Smooth muscle cell (in vitro differentiated cells): ENCODE results near the gene RPL3. TPM values are rescaled to one million over a fixed set of nuclear protein-coding genes. Genes with fewer than 3 reads are reported as not detected.

ENCODE experiments used
- DNase-seq: peaks from one replicate; lab custom pipeline; 2025; ENCODE audit not compliant: unreplicated experiment; lab: John Stamatoyannopoulos, UW
- H2AFZ ChIP-seq: fragments of 200-600 bp; sonication (generic); 2 replicates; pipeline ENCODE4 v1.6.0; 2016; ENCODE audit warnings: antibody characterized with exemption, low read depth, mild to moderate bottlenecking
- H3F3A ChIP-seq: fragments of 200-600 bp; sonication (generic); 2 replicates; pipeline ENCODE4 v1.6.0; 2017; ENCODE audit warnings: antibody characterized with exemption, low read depth
- H3K27ac ChIP-seq: fragments of 200-600 bp; sonication (generic); 2 replicates; pipeline ENCODE4 v1.5.1; 2016; ENCODE audit warnings: low read depth, mild to moderate bottlenecking
- H3K27me3 ChIP-seq: fragments of 200-600 bp; sonication (generic); 2 replicates; pipeline ENCODE4 v1.6.1; 2016; ENCODE audit warnings: low read depth, mild to moderate bottlenecking
- H3K36me3 ChIP-seq: fragments of 200-600 bp; sonication (generic); 2 replicates; pipeline ENCODE4 v1.5.1; 2016; ENCODE audit warnings: low read depth
- H3K4me1 ChIP-seq: fragments of 200-600 bp; sonication (generic); 2 replicates; pipeline ENCODE4 v1.5.1; 2016; ENCODE audit warnings: low read depth
- H3K4me2 ChIP-seq: fragments of 200-600 bp; sonication (generic); 2 replicates; pipeline ENCODE4 v1.6.0; 2016; ENCODE audit warnings: mild to moderate bottlenecking
- H3K4me3 ChIP-seq: fragments of 200-600 bp; sonication (generic); 2 replicates; pipeline ENCODE4 v1.5.1; 2016; ENCODE audit warnings: mild to moderate bottlenecking
- H3K79me2 ChIP-seq: fragments of 200-600 bp; sonication (generic); 2 replicates; pipeline ENCODE4 v1.6.0; 2016; ENCODE audit warnings: low read depth, mild to moderate bottlenecking
- H3K9ac ChIP-seq: fragments of 200-600 bp; sonication (generic); 2 replicates; pipeline ENCODE4 v1.6.0; 2016; ENCODE audit warnings: low read depth
- H3K9me3 ChIP-seq: fragments of 200-600 bp; sonication (generic); replicated peaks from 2 replicates; pipeline ENCODE4 v1.5.1; 2016; ENCODE audit warnings: low read depth
- H4K20me1 ChIP-seq: fragments of 200-600 bp; sonication (generic); 2 replicates; pipeline ENCODE4 v1.6.0; 2016; ENCODE audit warnings: low read depth
- WGBS: methylation state at CpG from one replicate; pipeline ENCODE4 v1.1.7; 2016; ENCODE audit warnings: low lambda C conversion rate; 5-methylcytosine and 5-hydroxymethylcytosine counted together
- polyA plus RNA-seq: library from polyadenylated mRNA; unstranded; fragments of >200 nt; fragmentation: Nextera tagmentation; extraction: Ambion mirVana; gene quantifications from 2 replicates; pipeline ENCODE4 v1.2.1, GENCODE V29; 2016
- total RNA-seq: library from RNA; depleted of rRNA; stranded (reverse); fragments of >200 nt; gene quantifications from 2 replicates; pipeline ENCODE4 v1.2.3, GENCODE V29; 2014
- TF ChIP-seq, protein P1 (sequence below): fragments of 200-600 bp; sonication (generic); IDR thresholded peaks from 2 replicates; pipeline ENCODE4 v1.5.1; 2017; ENCODE audit warnings: borderline replicate concordance, mild to moderate bottlenecking, antibody characterized with exemption; ENCODE audit not compliant: insufficient read depth, poor library complexity, severe bottlenecking

Gene RPL3
- total and polyA plus RNA-seq, 2 experiments from 2014 or later: 717 to 1,022 TPM

DNA sequence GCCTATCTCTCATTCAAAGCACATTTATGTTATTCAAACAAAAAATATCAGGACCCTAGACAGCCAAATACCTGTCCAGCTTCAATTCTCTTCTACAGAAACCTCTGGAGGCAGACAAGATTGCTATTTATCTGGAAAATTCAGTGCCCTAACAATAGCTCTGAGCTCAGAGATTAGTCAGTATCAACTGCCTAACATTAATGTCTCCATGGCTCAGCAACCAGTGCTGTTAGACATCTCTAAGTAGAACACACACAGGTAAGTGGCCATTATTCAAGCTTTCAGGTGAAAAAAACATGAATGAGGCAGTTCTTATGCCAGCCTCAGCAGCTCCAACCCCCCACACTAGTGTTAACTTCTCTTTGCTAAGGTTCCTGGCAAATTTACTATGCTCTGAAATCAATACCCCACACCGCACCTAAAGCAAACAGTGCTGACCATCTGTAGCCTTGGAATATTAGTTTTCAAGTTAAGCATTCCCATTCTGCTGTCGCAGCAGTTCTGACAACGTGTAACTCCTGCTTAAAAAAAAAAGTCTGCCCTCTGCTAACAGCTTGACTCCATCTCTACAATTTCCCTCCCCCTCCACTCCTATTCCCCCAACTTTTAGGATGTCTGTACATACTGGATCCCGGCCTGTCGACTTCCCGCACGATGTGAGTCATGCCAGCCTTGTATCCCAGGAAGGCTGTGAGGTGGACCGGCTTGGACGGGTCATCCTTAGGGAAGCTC is 1.5 kb downstream of the RPL3 start:
- peak overlapping the region; percentile 89 for H3K9ac ChIP-seq
- DNase-seq: no peak

DNA sequence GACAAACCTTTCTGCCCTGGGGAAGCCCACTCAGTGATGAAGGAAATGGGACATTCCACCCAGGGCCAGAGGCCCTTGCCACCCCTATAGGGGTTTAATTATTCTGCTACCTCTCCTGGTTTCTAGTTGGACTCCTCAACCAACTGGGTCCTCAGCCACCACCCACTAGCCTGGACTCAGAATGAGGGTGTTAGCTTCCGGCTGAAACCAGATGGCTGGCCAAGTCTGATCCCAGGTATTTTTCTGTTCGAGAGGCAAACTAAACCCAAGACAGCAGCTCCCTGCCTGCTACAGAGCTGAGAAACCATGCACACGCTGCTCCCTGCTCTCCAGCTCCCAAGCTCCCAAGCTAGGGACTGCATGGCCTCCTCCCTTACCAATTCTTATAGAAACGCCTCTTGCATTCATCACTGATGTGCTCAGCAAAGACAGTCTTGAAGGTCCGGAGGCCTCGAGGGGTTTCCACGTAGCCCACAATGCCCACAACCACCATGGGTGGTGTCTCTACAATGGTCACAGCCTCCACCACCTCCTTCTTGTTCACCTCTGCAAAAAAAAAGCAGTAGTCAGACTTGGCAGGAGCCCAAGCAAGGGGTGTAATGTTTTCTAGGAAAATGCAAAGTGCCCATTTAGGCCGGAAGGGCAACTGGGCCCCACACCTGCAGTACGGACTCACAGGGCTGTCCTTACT is 2.2 kb downstream of the RPL3 start:
- peak overlapping the region; percentile 89 for H3K9ac ChIP-seq

More for the DNA sequence above, 1.5 kb downstream of the RPL3 start:
- Histone ChIP-seq H2AFZ (no peak overlapping the region), H3K4me1 (peaks cover 30% of the 10 kb centered on the region), H3K79me2 (peaks cover 57% of the 10 kb centered on the region), H3K27me3 (no peaks in the 10 kb centered on the region), H4K20me1 (peaks cover 64% of the 10 kb centered on the region), H3K9me3 (no peaks in the 10 kb centered on the region), H3K27ac (peak overlapping the region; percentile 94), H3K36me3 (peaks cover under 1% of the 10 kb centered on the region), H3K4me3 (peak overlapping the region; percentile 94), H3K4me2 (peak overlapping the region; percentile 98), H3F3A (peaks cover 52% of the 10 kb centered on the region)
- TF ChIP-seq, protein P1, sequence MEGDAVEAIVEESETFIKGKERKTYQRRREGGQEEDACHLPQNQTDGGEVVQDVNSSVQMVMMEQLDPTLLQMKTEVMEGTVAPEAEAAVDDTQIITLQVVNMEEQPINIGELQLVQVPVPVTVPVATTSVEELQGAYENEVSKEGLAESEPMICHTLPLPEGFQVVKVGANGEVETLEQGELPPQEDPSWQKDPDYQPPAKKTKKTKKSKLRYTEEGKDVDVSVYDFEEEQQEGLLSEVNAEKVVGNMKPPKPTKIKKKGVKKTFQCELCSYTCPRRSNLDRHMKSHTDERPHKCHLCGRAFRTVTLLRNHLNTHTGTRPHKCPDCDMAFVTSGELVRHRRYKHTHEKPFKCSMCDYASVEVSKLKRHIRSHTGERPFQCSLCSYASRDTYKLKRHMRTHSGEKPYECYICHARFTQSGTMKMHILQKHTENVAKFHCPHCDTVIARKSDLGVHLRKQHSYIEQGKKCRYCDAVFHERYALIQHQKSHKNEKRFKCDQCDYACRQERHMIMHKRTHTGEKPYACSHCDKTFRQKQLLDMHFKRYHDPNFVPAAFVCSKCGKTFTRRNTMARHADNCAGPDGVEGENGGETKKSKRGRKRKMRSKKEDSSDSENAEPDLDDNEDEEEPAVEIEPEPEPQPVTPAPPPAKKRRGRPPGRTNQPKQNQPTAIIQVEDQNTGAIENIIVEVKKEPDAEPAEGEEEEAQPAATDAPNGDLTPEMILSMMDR: no peak
- 6% methylated on average over 9 of the region's 9 CpGs for WGBS

DNA sequence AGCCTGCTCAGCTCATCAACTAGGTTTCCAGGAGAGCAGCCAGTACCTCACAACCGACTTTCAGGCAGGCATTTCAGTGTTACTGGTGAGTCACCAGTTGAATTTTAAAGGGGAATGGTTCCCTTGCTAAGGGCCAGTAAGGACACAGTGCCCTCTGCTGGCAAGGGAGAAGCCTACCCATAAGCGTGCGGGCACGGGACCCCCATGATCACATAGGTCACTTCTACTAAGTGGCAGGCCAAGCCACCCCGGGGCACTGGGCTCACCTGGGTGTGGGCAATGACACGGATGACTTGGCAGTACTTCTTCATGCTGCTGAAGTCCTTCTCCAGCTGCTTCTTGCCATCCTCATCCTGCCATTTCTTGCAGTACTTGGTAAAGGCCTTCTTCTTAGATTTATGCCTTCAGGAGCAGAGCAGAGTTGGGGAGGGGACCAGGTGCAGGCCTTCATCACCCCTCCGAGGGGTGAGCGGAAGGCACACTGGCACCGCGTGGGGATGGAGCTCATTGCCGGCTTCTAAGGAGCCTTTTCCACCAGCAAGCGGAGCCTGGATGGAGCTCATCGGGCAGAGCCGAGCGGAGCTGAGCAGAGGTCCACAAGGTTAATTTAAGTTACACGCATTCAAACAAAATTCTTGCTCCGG is 2.9 kb downstream of the RPL3 start:
- peak; percentile 37 for DNase-seq
- 55% methylated on average over 17 of the region's 17 CpGs for WGBS
- Histone ChIP-seq H3K9me3 (no peaks in the 10 kb centered on the region), H2AFZ (no peak overlapping the region), H3K79me2 (peaks cover 57% of the 10 kb centered on the region), H3K4me3 (peak overlapping the region; percentile 94), H4K20me1 (peaks cover 78% of the 10 kb centered on the region), H3F3A (peaks cover 66% of the 10 kb centered on the region), H3K27ac (peak overlapping the region; percentile 94), H3K36me3 (peaks cover 7% of the 10 kb centered on the region), H3K4me2 (peak overlapping the region; percentile 98), H3K27me3 (no peaks in the 10 kb centered on the region), H3K4me1 (peaks cover 30% of the 10 kb centered on the region), H3K9ac (peak overlapping the region; percentile 89)
- TF ChIP-seq, protein P1: peak; percentile 94

More for the DNA sequence above, 2.2 kb downstream of the RPL3 start:
- H3F3A ChIP-seq: peaks cover 59% of the 10 kb centered on the region
- 30% methylated on average over 9 of the region's 9 CpGs for WGBS
- TF ChIP-seq, protein P1: no peak
- H3K4me2 ChIP-seq: peak overlapping the region; percentile 98
- H3K36me3 ChIP-seq: peaks cover 7% of the 10 kb centered on the region
- peak overlapping the region; percentile 94 for H3K4me3 ChIP-seq
- DNase-seq: no peak
- H4K20me1 ChIP-seq: peaks cover 71% of the 10 kb centered on the region
- no peaks in the 10 kb centered on the region for H3K27me3 ChIP-seq
- no peak overlapping the region for H2AFZ ChIP-seq
- no peaks in the 10 kb centered on the region for H3K9me3 ChIP-seq
- H3K27ac ChIP-seq: peak overlapping the region; percentile 94
- peaks cover 30% of the 10 kb centered on the region for H3K4me1 ChIP-seq
- peaks cover 57% of the 10 kb centered on the region for H3K79me2 ChIP-seq
